ENCODE results near the gene OR56B4. TPM values are rescaled to one million over a fixed set of nuclear protein-coding genes. Genes with fewer than 3 reads are reported as not detected.

Gene OR56B4
- total RNA-seq, 1 experiment from 2014 or later, result not detected

GRCh38 chr11:6095798-6096197 is 11.7 kb upstream of the OR56B4 start:
- intact Hi-C loops (cut with micrococcal nuclease; ENCODE audit: unreplicated experiment), result no loop called here

GRCh38 chr11:6096417-6096816 is 11.1 kb upstream of the OR56B4 start:
- no peak for TF ChIP-seq POLR2AphosphoS5 (IDR thresholded peaks at IDR 0.05; ENCODE audit: low read depth, low read length)
- TF ChIP-seq REST (IDR thresholded peaks at IDR 0.05; ENCODE audit: insufficient read depth in 1 of 2, low read depth in 2 of 2, low read length in 1 of 2), result no peak
- no peak for TF ChIP-seq TCF7L2 (IDR thresholded peaks at IDR 0.05; ENCODE audit: low read depth, low read length)
- no peak for TF ChIP-seq SIN3A (IDR thresholded peaks at IDR 0.05; ENCODE audit: borderline replicate concordance, insufficient read depth, low read depth, low read length)
- POLR2A ChIA-PET, result no interaction called here
- in situ Hi-C loops (cut with HindIII; ENCODE audit: low pct_unique_long_range_greater_than_20kb, low sequenced_read_pairs) (no loop called here), intact Hi-C loops (cut with micrococcal nuclease; ENCODE audit: unreplicated experiment) (no loop called here)
- Histone ChIP-seq H3K9me3 (ENCODE audit: control insufficient read depth, insufficient read depth, low read depth, low read length) (no peaks in the 10 kb centered on the region), H3K36me3 (ENCODE audit: control insufficient read depth, insufficient read depth, low read length) (no peaks in the 10 kb centered on the region), H3K27me3 (ENCODE audit: control insufficient read depth, insufficient read depth, low read length) (no peaks in the 10 kb centered on the region), H3K4me1 (ENCODE audit: control insufficient read depth, insufficient read depth, low read length) (no peaks in the 10 kb centered on the region), H3K27ac (ENCODE audit: low read length) (no peak overlapping the region), H3K4me3 (ENCODE audit: low read depth in 2 of 2, low read length in 2 of 2) (no peak overlapping the region)
- BruUV-seq (replicated peaks), result no TSS peak
- CTCF ChIA-PET, result no interaction called here
- no peak for DNase-seq (ENCODE audit: low read depth, low spot score)
- no peak for ATAC-seq

More at GRCh38 chr11:6095798-6096197, 11.7 kb upstream of the OR56B4 start:
- in situ Hi-C loops (cut with HindIII; ENCODE audit: low pct_unique_long_range_greater_than_20kb, low sequenced_read_pairs), result no loop called here
- Histone ChIP-seq H3K27me3 (ENCODE audit: control insufficient read depth, insufficient read depth, low read length) (no peaks in the 10 kb centered on the region), H3K9me3 (ENCODE audit: control insufficient read depth, insufficient read depth, low read depth, low read length) (no peaks in the 10 kb centered on the region), H3K4me1 (ENCODE audit: control insufficient read depth, insufficient read depth, low read length) (no peaks in the 10 kb centered on the region), H3K36me3 (ENCODE audit: control insufficient read depth, insufficient read depth, low read length) (no peaks in the 10 kb centered on the region), H3K4me3 (ENCODE audit: low read depth in 2 of 2, low read length in 2 of 2) (no peak overlapping the region), H3K27ac (ENCODE audit: low read length) (no peak overlapping the region)
- no peak for ATAC-seq
- CTCF ChIA-PET, result no interaction called here
- DNase-seq (ENCODE audit: low read depth, low spot score), result no peak
- no peak for TF ChIP-seq CTCF (IDR thresholded peaks at IDR 0.05)
- no peak for TF ChIP-seq TCF7L2 (IDR thresholded peaks at IDR 0.05; ENCODE audit: low read depth, low read length)
- TF ChIP-seq POLR2AphosphoS5 (IDR thresholded peaks at IDR 0.05; ENCODE audit: low read depth, low read length), result no peak
- no peak for TF ChIP-seq REST (IDR thresholded peaks at IDR 0.05; ENCODE audit: insufficient read depth in 1 of 2, low read depth in 2 of 2, low read length in 1 of 2)
- TF ChIP-seq SIN3A (IDR thresholded peaks at IDR 0.05; ENCODE audit: borderline replicate concordance, insufficient read depth, low read depth, low read length), result no peak
- POLR2A ChIA-PET, result no interaction called here
- BruUV-seq (replicated peaks), result no TSS peak
